Measurements from ENCODE around the gene DQX1.

DNA sequence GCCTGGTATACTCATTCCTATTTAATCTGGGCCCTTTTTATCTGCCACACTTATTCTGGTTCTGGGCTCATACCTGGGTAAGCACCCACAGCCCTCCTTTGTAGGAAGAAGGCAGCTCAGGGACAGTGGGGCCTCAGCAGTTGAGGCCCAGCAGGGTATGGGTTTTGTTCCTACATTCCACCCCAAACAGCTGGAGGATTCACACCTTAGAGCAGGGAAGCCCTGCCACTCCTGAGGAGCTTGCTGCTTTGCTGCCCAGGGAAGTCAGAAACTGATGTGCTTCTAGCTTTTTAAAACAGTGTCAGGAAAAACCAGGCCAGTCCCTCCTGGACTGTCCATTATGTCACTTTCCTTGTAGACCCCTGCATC, 25.5 kb downstream of the DQX1 start:
- TF ChIP-seq, protein P1, sequence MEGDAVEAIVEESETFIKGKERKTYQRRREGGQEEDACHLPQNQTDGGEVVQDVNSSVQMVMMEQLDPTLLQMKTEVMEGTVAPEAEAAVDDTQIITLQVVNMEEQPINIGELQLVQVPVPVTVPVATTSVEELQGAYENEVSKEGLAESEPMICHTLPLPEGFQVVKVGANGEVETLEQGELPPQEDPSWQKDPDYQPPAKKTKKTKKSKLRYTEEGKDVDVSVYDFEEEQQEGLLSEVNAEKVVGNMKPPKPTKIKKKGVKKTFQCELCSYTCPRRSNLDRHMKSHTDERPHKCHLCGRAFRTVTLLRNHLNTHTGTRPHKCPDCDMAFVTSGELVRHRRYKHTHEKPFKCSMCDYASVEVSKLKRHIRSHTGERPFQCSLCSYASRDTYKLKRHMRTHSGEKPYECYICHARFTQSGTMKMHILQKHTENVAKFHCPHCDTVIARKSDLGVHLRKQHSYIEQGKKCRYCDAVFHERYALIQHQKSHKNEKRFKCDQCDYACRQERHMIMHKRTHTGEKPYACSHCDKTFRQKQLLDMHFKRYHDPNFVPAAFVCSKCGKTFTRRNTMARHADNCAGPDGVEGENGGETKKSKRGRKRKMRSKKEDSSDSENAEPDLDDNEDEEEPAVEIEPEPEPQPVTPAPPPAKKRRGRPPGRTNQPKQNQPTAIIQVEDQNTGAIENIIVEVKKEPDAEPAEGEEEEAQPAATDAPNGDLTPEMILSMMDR (optimal IDR thresholded peaks at IDR 0.05 in 1 of 3, IDR thresholded peaks at IDR 0.05 in 1 of 3, conservative IDR thresholded peaks at IDR 0.05 in 1 of 3; ENCODE audit: extremely low read depth in 1 of 3, insufficient read depth in 2 of 3, low read length in 3 of 3): no peak
- TF ChIP-seq EZH2 (IDR thresholded peaks at IDR 0.05; ENCODE audit: low read length): no peak

Data from keratinocyte (primary cell).